Stimulated activated CD4-positive, alpha-beta T cell treated with anti-CD3 and anti-CD28 coated beads, Interleukin-12 subunit alpha, Interleukin-12 subunit beta, amount 100 ng/mL, for 24 hours (primary cell): Measurements from ENCODE around the gene TMEM215.
"Not testable (repeated sequence)": the region's sequence is repeated elsewhere in the genome, so short reads cannot be mapped to it uniquely, and the experiment has no call there.

Experiments used
- DNase-seq, 2 experiments: peaks; one replicate each; pipeline ENCODE4 v3.0.0-alpha.2; 2020; ENCODE audit warnings: low read depth in 2 of 2

Gene TMEM215

DNA sequence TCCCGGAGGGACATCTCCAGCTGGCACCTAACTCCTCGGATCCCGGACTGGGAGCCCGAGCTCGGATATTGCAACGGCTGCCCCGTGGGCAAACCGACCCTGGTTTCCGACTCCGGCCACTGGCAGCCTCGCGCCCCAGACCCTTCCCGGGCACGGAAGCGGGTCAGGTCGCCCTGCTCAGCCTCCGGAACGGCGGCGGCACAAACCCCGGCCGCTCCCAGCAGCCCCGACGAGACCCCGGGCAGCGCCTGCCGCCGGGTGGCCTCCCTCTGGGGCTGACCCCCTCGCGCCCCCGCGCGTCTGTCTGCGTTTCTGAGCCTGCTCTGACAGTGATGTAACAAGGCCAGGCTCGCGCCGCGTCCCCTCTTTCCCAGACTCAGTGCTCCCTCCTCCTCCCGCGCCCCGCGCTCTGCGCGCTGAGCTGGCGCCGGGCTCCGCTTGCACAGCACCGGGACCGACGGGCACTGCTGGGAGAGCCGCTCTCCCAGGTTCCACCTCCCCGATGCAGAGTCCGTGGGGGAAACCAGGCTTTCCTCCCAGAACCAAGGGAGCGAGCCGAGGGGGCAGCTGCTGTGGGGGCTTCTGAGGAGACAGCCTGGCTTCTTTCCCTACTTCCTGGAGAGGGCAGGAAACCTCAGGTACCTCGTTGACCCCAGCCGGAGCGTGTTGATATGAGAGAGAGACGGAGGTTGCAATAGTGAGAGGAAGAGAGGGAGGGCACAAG lies at the start of gene TMEM215:
Gene TMEM215 (plus strand): TSS at position 373 of the 724 bp plus-strand sequence. CDS start 644 bp downstream, outside the sequence.
- DNase-seq: no peak

DNA sequence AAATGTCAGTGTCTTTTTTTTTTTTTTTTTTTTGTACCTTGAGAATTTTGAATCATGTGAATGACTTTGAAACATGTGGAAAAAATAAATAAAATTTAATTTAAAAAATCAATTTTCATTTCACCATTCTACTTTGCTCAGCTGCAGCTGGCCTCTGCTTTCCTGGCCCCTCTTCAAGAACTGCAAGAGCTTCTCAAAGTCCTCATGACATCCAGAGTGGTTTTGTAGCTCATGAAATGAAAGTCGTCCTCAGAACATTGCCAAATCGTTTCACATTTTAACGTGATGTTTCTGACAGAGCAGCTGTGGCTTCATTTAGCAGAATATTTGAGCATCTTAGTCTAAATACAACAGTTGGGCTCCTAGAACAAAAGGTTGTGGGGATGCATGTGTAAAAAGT lies 47.9 kb upstream of the TMEM215 start:
- no peak for DNase-seq

DNA sequence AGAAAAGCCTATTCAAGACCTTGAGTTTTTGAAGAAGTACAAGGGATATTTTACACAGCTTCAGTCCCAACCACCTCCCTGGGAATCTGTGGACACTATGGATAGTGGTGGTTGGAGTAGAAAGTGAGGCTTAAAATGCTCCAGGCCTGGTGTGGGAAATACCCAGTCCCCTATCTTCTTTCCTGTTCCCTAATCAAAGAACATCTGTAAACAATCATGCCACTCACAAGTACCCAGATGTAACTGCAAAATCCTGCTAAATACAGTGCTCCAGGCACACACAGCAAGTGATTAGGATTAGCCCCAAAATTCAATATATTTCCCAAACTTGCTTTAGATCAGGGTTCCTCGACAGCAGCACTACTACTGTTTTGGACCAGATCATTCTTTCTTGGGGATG lies 46.0 kb upstream of the TMEM215 start:
- DNase-seq: no peak

DNA sequence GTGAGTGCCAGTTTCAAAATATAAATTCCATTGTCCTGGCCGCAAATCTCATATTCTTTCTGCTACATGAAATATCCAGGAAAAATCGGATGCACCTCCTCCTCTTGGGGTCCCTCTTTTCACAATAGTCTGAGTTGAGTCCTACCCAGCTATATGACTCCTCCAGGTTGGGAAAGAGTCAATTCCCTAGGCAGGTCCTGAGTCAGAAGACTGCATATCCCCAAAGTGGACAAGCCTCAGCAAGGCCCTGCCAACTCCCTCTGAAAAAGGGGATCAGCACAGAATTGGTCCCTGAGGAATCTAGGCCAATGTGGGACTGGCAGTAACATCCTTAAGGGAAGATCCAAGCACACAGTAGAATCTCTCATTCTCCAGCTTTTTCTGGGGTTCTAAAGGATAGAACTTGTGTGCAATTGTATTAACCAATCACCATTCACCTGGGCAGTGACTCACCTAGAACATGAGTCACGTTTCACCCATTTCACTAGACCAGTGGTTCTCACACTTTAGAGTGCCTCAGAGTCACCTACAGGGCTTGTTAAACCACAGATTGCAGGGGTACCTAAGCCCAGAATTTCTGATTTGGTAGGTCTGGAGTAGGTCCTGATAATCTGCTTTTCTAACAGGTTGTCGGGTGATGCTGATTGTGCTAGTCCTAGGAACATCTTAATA lies 44.7 kb upstream of the TMEM215 start:
- no peak for DNase-seq

GRCh38 chr9:32741706-32742105 lies 41.6 kb upstream of the TMEM215 start:
- no peak for DNase-seq

- DNase-seq: no peak
Observed at GRCh38 chr9:32742296-32742695, 41.0 kb upstream of the TMEM215 start.

DNA sequence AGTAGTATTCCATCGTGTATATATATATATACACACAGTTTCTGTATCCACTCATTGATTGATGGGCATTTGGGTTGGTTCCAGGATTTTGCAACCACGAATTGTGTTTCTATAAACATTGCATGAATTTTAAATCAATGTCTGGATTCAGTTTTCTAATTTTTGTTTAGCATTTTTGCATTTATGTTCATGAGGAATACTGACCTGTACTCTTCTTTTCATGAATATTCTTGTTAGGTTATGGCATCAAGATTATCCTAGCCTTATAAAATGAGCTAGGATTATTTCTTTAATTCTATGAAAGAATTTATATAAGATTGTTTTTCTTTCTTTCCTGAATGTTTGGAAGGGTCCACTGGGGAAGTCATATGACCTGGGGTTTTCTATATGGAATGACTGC lies 35.3 kb upstream of the TMEM215 start:
- DNase-seq: no peak

GRCh38 chr9:32755730-32756129 lies 27.6 kb upstream of the TMEM215 start:
- no peak for DNase-seq

DNA sequence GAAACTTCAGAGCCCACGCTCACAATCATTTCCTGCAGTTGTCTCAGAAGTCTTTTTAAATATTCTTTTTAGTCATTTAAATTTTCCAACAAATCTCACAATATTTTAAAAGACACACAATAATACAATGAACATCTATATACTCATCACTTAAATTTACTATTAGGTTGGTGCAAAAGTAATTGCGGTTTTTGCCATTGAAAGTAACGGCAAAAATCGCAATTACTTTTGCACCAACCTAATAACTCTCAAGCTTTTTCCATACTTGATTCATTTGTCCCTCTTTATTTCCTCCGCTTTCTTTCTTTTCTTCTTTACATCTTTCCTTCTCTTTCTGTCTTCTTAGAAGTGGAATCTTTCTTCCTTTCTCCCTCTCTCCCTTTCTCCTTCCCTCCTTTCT lies 19.2 kb upstream of the TMEM215 start:
- no peak for DNase-seq

DNA sequence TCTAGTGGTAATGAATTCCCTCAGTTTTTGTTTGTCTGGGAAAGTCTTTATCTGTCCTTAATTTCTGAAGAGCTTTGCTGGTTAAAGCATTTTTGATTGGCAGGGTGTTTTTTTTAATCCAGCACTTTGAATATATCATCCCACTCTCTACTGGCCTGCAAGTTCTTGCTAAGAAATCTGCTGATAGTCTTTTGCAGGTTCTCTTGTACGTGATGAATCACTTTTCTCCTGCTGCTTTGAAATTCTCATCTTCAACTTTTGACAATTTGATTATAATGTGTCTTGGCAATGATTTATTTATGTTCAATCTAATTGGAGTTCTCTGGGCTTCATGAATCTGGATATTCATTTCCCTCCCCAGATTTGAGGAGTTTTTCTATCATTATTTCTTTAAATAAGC lies 8.1 kb upstream of the TMEM215 start:
- no peak for DNase-seq

- no peak for DNase-seq
Observed at GRCh38 chr9:32776201-32776600, 7.1 kb upstream of the TMEM215 start.

DNA sequence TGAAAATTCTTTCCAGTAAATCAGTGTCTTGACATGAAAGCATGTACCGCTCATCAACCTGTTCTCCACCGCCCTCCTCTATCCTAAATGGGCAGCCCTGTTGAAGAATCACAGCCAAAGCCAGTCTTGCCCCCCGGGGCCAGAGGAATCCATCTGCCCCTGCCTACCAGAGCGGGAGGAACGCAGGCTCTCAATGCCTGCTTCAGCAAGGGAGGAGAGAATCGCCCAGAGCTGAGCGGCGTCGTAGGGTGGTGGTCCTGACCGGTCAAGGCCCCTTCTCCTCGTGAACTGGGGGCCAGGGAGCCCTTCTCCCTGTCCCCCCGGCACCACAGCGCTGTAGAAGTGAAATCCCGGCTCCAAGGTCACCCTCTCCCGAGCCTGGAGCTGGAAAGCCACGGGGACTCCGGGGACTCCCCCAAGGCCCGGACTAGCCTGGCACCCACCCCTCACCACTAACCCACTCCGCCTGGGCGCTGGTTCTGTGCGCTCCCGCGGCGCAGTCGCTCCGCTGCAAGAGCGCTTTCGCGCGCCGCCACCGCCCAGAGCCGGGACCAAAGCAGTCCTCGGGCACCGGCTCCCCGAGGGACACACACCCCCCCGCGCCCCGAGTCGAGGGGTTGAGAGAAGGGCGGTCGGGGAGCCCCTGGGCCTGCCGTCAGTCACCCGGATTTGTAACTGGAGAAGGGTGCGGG lies 718 bp upstream of the TMEM215 start:
- no peak for DNase-seq

DNA sequence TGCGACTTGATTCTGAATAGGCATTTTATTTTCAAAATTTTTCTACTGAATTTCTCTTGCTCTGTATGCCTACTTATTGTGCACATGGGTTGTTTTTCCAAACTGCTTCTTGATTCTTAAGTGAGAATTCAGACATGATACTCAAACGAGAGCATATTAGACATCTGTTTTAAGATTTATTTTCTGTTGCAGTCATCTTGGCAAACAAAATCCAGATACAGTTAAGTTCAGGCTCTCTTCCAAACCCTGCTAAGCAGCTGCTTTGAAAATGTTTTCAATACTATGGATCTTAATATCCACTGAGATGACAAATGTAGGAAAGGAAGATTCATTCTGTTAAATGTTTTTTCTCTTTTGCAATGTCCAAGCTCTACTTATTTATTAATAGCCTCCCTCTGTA lies 4.5 kb downstream of the TMEM215 start:
- no peak for DNase-seq

- not testable (repeated sequence) for DNase-seq
Observed at GRCh38 chr9:32796015-32796414, 12.7 kb downstream of the TMEM215 start.

GRCh38 chr9:32801530-32801929 lies 18.2 kb downstream of the TMEM215 start:
- no peak for DNase-seq

DNA sequence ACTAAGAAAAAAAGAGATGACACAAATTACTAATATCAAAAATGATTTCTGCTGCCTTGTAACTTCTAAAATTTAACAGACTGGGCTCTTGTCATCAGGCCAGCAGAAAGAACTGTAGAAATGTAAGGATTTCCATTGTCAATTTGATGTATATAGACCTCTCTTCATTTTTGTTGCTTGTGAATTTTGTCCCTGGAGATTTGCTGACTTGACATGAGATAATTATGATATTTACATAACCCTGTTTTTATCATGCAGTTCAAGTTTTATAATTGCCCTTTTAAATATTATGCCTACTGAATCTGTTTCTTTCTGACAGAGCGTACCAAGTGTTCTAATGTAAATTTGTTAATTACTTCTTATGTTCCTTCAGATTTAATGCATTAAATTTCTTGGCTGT lies 23.9 kb downstream of the TMEM215 start:
- no peak for DNase-seq

DNA sequence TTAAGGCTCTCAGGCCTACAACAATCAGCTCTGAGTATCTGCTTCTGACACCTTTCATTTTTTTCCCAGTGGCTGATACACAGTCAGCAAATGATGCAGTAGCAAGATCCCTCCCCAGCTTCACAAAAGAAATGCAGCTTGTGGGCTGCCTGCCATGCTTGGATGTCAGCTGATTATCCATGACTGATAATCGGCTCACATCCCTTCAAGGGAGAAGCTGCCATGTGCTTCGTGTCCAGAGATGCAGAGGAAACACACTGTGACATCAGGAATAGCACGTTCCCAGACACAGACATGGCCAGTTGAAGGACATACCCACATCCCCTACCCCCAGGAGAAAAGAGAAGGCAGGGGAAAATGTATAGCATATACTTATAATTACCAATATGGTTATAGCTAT lies 27.9 kb downstream of the TMEM215 start:
- DNase-seq: no peak

GRCh38 chr9:32820322-32820721 lies 37.0 kb downstream of the TMEM215 start:
- no peak for DNase-seq

GRCh38 chr9:32823101-32823500 lies 39.8 kb downstream of the TMEM215 start:
- DNase-seq: no peak

- DNase-seq: no peak
Observed at GRCh38 chr9:32823551-32823950, 40.2 kb downstream of the TMEM215 start.

- DNase-seq: no peak
Observed at GRCh38 chr9:32825203-32825602, 41.9 kb downstream of the TMEM215 start.

DNA sequence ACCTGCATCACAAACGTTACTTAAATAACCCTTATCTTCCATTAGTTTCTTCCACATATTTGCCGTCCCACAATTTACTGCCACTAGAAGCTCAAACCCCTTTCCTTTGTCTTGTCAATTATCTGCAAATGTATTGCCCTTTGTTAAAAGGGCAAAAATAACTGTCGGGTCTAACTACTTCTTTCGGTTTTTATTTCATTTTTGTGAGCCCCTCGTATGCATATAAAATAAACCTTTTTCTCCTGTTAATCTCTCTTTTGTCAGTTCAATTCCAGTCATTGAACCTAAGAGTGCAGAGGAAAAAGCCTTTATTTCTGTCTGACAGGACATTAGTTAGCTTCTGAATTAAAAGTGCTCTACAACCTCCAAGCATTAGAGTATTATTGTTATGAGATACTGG lies 45.5 kb downstream of the TMEM215 start:
- no peak for DNase-seq

GRCh38 chr9:32832346-32832745 lies 49.0 kb downstream of the TMEM215 start:
- DNase-seq: no peak
